GM13977 (cell line): ENCODE data around the gene DPP10.

Experiments used
- DNase-seq: peaks from one replicate; pipeline ENCODE4 v3.0.0; 2012; ENCODE audit warnings: low spot score
- CTCF ChIP-seq: IDR thresholded peaks from 2 replicates; pipeline ENCODE4 v1.5.1; 2012; ENCODE audit warnings: mild to moderate bottlenecking, control low read depth; ENCODE audit not compliant: insufficient read depth; ENCODE audit errors: extremely low read depth, missing control alignments
- in situ Hi-C: fragments of 300-500 bp; cut with MboI; formaldehyde crosslinking; loops from one replicate; pipeline ENCODE4 v1.12.0; 2022; ENCODE audit warnings: low sequenced_read_pairs, low pct_unique_long_range_greater_than_20kb, mixed read lengths, inconsistent platforms; ENCODE audit not compliant: unreplicated experiment

Gene DPP10

GRCh38 chr2:115057473-115057872 lies 615.0 kb downstream of the DPP10 start:
- in situ Hi-C loops, result no loop called here
- DNase-seq, result no peak
- TF ChIP-seq CTCF, result no peak

- no peak for DNase-seq
- in situ Hi-C loops, result no loop called here
- TF ChIP-seq CTCF, result no peak
Measured at GRCh38 chr2:115070002-115070401, 627.6 kb downstream of the DPP10 start.

- no peak for TF ChIP-seq CTCF
- in situ Hi-C loops, result no loop called here
- DNase-seq, result no peak
Measured at GRCh38 chr2:115071534-115071933, 629.1 kb downstream of the DPP10 start.

- in situ Hi-C loops, result no loop called here
- no peak for TF ChIP-seq CTCF
- DNase-seq, result no peak
Measured at GRCh38 chr2:115075800-115076199, 633.4 kb downstream of the DPP10 start.

GRCh38 chr2:115077626-115078025 lies 635.2 kb downstream of the DPP10 start:
- in situ Hi-C loops, result no loop called here
- DNase-seq, result no peak
- no peak for TF ChIP-seq CTCF

GRCh38 chr2:115083225-115083624 lies 640.8 kb downstream of the DPP10 start:
- no peak for TF ChIP-seq CTCF
- DNase-seq, result no peak
- in situ Hi-C loops, result no loop called here

- TF ChIP-seq CTCF, result no peak
- in situ Hi-C loops, result no loop called here
- DNase-seq, result no peak
Measured at GRCh38 chr2:115083711-115084110, 641.3 kb downstream of the DPP10 start.
